HG03354 (cell line): ENCODE results near the gene RBP3.

ENCODE experiments used
- ATAC-seq: cut with Tn5 transposase; IDR thresholded peaks from one replicate; pipeline ENCODE4 v1.9.1; 2021; ENCODE audit warnings: mild to moderate bottlenecking; ENCODE audit not compliant: unreplicated experiment, poor library complexity, severe bottlenecking

The RBP3 gene

DNA sequence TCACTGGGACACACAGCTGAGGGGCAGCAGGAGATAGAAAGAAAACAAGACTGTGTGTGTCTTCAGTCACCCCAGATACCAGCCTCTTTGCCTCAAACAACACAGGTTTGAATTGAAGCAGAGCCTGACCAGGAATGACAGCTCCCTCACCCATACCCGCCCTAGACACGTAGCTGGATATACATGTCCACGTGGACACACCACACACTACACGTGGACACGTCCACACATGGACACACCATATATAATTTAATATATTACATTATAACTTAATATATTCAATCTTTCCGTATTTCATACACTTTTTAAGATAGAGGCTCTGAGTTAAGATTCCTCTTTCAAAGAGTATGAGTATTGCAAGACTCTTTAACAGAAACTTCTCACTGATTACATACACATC lies 14.6 kb upstream of the RBP3 start:
- no peak for ATAC-seq

DNA sequence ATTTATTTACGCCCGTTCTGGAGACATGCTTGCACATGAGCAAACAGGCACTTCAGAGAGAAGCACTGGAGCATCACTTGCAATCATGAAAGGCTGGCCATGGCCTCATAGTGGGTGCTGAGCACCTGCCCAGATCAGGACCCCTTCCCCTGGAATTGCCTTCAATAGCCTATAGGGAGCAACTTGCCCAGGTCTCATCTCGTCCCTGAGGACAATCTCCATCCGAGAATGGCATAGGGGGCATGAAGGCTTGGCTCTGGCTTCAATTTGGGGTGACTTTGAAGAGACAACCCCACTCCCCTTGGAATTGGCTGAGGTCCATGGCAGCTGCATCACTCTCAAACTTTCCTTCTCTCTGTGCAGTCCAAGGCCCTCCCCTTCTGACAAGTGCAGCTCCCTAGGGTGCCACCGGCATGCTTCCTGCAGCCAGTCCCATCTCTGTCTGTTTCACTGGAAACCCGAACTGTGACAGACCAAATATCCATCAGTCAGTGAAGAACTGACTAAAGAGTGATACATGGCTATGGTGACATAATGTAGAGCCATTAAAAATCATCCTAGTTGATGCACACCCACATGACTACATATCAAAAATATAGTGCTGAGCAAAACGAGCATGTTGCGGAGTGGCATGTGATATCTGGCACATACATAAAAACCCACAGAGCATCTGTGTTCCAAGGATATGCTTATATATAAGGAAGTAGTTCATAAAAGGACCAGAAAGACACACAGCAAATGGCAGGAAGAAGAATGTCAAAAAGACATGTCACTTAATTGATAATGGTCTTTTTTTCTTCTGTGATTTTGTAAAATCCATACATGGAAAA lies 13.5 kb upstream of the RBP3 start:
- no peak for ATAC-seq

DNA sequence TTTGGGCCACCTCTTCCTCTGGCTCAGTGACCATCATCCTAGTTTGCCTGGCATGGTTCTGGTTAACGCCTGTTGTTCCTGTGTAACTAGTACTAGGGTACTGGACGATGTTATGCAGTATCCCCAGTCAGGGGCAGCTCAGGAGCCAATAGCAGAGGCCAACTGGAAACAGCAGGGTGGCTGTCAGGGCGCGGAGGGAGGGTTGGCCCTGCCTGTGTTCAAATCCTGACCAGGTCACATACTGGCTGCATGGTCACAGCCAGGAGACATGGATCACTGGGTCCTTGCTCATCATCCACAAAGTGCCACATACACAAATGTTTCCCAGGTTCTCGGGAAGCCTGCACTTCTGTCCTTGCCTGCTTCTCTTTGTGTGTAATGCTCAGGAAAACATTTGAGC lies 12.3 kb upstream of the RBP3 start:
- ATAC-seq = no peak

DNA sequence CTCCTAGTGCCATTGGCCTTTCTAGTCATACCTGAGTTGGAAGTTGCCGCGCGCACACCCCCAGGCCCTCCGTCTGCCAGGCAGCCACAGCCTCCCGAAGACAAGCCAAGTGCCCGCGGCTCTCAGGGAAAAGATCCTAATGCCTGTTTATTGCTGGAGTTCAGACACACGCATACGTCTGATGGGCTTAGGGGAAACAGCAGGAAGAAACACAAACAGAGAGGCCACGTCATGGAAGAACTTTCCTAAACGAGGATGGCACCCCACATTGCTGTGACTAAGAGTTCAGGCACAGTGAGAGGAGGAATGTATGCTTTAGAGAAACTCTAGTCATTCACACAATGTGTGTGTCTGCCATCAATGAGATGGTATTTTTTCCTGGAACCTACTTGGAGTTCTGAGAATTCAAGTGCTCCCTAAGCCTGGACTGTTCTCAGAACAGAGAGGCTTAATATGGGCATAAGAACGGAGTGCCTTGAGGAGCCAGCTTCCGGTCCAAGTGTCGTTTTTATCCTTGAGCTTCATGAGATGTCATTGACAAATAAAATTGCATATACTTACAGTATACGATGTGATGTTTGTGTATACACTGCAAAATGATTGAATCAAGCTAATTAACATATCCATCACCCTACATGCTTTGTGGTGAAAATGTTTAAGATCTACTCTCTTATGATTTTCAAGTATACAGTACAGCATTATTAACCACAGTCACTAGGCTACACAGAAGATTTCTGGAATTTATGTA lies 11.6 kb upstream of the RBP3 start:
- ATAC-seq = no peak

DNA sequence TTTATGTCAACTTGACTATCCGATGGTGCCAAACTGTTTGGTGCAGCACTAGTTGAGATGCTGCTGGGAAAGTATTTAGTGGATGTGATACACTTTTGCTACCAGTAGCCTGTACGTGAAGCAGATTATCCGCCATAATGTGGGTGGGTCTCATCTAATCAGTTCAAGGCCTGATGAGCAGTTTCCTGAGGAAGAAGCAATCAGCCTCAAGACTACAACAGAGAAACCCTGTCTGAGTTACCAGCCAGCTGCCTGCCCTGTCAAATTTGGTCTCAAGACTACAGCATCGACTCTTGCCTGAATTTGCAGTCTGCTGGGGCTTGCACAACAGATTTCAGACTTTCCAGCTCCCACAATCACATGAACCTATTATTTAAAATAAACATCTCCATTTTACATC lies 10.9 kb upstream of the RBP3 start:
- no peak for ATAC-seq

DNA sequence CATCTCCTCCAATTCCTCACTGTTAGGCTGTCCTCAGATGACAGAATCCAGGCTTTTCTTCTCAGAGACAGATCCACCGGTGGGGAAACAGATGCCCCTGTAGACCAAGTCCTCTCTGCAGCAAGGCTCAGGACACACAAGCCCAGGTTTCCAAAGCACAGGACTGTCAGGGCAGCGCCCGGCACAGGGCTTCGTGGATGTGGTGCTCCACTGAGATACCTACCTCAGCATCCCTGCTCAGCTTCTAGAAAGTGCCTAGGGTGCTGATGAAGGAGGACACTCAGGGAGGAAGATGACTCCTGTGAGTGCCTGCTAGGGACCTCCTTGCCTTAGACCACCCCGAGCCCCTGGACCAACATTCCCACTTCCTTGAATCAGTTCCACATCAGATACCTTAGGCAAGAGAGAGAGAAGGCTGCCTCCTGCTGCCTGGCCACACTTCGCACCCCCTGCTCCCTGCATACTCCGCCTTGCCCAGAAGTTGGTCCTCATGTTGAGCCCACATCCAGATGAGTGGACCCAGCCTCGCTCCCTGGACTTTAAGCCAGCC lies 8.9 kb upstream of the RBP3 start:
- ATAC-seq = no peak

DNA sequence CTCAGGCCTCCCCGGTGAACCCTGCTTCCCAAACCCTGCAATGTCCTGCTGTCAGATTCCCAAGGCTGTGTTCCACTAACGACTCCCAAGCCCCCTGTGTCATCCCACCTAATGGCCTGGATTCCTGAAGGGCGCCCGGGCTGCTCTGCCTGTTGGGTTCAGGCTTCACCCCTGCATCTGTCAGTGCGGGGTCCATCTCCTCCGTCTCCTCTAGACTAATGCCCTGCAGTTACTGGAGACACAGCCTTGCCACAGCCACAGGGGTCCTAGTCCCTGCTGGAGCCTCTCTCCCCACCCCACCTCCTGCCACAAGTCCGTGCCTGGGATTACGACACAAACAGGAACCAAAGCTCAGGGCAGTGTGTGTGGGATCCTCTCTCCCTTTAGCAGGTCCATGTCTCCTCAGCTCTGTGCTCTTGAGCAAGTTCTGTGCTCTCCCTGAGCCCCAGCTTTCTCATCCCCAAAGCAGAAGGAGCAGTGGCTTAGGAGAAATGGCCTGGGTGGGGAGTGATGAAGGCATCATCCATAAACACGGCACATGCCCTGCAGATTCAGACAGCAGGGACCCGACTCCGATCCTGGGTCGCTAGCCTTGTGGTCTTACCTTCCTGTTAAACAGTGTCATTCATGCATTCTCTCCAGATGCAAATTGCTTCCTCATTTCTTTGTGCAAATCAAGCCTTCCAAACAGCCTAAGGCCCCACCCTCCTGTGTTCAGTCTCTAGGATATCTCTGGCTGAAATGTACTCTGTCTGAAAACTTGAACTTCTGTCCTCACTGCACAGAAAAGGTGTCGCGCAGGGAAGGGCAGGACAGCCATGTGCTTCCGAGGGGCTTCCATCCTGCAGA lies 8.2 kb upstream of the RBP3 start:
- ATAC-seq = no peak

DNA sequence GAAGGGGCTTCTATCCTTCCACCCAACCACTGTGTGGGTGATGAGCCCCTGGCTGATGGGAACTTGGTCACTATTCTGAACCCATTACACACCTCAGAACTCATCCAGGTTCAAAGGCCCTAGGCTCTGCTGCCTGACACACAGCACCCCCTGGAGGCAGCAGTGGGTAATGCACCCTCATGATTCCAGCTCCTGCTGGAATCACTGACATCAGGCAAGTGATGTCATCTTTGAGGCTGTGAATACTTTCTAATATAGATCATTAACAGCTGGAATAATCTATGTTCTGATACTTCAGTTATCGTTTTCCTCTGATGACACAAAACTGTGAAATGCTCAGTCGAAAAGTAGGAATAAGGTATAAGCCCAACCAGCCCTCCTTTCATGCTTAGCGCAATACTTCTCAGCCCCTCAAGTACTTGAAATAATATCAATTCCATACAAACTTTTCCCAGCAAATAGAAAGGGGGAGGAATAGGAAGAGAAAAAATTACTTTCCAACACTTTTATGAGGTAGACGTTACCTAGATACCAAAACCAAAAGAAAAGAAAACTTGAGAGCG lies 7.5 kb upstream of the RBP3 start:
- ATAC-seq = peak; percentile 56

DNA sequence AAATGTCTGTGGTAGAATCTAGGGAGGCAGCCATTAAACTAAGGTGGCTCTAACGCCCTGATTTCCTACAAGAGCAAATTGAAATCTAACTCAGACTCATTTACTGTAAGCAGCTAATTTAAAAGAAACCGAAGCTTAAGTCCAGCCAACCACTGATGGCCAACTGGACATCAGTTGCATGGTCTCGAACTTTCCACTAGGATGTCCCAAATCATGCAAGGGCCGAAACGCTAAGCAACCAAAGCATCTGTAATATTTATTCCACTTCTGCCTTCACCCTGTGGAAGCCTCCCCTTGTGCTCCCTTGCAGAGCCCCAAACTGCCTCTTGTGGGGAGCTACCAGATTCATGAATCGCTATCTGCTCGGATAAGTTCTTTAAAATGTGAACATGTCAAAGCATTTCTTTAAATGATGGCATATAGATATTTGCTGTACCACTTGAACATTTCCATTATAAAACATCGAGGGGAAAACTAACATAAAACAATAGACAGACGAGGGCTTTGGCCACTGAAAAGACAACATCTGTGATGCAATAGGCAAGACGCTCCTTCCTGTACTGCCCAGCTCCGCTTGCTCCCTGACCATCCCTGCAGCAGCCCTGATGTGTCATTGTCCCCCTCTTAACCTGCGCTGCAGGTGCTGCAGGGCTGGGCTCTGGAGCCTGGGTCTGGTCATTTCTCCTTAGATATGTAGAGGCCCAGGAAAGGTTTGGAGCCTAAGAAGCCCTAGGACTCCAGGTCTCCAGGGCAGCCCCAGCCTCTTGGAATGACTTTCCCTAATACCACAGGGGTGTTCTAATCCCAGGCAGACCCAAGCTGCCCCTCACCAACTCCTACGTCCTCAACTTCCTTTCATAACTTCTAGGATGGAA lies 2.9 kb upstream of the RBP3 start:
- ATAC-seq = no peak

DNA sequence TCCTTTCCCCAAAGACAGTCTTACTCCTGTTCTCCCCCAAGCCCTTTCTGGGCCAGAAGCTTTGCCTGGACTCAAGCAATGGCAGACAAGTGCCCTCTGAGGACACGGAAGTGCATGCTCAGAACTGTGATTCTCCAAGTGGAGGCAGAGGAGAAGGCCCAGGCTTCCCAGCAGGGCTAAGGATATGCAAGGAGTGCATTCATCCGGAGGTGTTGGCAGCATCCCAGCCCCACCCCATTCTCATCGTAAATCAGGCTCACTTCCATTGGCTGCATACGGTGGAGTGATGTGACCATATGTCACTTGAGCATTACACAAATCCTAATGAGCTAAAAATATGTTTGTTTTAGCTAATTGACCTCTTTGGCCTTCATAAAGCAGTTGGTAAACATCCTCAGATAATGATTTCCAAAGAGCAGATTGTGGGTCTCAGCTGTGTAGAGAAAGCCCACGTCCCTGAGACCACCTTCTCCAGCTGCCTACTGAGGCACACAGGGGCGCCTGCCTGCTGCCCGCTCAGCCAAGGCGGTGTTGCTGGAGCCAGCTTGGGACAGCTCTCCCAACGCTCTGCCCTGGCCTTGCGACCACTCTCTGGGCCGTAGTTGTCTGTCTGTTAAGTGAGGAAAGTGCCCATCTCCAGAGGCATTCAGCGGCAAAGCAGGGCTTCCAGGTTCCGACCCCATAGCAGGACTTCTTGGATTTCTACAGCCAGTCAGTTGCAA lies 1.4 kb upstream of the RBP3 start:
- no peak for ATAC-seq

DNA sequence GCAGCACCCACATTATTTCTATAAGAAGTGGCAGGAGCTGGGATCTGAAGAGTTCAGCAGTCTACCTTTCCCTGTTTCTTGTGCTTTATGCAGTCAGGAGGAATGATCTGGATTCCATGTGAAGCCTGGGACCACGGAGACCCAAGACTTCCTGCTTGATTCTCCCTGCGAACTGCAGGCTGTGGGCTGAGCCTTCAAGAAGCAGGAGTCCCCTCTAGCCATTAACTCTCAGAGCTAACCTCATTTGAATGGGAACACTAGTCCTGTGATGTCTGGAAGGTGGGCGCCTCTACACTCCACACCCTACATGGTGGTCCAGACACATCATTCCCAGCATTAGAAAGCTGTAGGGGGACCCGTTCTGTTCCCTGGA lies 874 bp upstream of the RBP3 start:
- ATAC-seq = no peak

DNA sequence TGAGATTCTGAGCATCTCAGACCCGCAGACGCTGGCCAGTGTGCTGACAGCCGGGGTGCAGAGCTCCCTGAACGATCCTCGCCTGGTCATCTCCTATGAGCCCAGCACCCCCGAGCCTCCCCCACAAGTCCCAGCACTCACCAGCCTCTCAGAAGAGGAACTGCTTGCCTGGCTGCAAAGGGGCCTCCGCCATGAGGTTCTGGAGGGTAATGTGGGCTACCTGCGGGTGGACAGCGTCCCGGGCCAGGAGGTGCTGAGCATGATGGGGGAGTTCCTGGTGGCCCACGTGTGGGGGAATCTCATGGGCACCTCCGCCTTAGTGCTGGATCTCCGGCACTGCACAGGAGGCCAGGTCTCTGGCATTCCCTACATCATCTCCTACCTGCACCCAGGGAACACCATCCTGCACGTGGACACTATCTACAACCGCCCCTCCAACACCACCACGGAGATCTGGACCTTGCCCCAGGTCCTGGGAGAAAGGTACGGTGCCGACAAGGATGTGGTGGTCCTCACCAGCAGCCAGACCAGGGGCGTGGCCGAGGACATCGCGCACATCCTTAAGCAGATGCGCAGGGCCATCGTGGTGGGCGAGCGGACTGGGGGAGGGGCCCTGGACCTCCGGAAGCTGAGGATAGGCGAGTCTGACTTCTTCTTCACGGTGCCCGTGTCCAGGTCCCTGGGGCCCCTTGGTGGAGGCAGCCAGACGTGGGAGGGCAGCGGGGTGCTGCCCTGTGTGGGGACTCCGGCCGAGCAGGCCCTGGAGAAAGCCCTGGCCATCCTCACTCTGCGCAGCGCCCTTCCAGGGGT lies 703 bp downstream of the RBP3 start:
- ATAC-seq = no peak

DNA sequence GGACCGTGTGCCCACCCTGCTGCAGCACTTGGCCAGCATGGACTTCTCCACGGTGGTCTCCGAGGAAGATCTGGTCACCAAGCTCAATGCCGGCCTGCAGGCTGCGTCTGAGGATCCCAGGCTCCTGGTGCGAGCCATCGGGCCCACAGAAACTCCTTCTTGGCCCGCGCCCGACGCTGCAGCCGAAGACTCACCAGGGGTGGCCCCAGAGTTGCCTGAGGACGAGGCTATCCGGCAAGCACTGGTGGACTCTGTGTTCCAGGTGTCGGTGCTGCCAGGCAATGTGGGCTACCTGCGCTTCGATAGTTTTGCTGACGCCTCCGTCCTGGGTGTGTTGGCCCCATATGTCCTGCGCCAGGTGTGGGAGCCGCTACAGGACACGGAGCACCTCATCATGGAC lies 1.4 kb downstream of the RBP3 start:
- no peak for ATAC-seq

DNA sequence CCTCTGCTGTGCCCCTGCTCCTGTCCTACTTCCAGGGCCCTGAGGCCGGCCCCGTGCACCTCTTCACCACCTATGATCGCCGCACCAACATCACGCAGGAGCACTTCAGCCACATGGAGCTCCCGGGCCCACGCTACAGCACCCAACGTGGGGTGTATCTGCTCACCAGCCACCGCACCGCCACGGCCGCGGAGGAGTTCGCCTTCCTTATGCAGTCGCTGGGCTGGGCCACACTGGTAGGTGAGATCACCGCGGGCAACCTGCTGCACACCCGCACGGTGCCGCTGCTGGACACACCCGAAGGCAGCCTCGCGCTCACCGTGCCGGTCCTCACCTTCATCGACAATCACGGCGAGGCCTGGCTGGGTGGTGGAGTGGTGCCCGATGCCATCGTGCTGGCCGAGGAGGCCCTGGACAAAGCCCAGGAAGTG lies 1.8 kb downstream of the RBP3 start:
- ATAC-seq = no peak

DNA sequence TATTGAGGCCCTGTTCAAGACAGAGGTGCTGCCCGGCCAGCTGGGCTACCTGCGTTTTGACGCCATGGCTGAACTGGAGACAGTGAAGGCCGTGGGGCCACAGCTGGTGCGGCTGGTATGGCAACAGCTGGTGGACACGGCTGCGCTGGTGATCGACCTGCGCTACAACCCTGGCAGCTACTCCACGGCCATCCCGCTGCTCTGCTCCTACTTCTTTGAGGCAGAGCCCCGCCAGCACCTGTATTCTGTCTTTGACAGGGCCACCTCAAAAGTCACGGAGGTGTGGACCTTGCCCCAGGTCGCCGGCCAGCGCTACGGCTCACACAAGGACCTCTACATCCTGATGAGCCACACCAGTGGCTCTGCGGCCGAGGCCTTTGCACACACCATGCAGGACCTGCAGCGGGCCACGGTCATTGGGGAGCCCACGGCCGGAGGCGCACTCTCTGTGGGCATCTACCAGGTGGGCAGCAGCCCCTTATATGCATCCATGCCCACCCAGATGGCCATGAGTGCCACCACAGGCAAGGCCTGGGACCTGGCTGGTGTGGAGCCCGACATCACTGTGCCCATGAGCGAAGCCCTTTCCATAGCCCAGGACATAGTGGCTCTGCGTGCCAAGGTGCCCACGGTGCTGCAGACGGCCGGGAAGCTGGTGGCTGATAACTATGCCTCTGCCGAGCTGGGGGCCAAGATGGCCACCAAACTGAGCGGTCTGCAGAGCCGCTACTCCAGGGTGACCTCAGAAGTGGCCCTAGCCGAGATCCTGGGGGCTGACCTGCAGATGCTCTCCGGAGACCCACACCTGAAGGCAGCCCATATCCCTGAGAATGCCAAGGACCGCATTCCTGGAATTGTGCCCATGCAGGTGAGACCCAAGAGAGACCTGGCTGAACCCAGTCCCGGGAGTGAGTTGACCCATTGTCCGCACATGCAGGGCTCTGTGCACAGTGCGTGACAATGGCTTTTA lies 2.8 kb downstream of the RBP3 start:
- ATAC-seq = no peak
